Measurements from ENCODE around the gene POLD3.
"Not testable (repeated sequence)": the region's sequence is repeated elsewhere in the genome, so short reads cannot be mapped to it uniquely, and the experiment has no call there.

Gene POLD3

DNA sequence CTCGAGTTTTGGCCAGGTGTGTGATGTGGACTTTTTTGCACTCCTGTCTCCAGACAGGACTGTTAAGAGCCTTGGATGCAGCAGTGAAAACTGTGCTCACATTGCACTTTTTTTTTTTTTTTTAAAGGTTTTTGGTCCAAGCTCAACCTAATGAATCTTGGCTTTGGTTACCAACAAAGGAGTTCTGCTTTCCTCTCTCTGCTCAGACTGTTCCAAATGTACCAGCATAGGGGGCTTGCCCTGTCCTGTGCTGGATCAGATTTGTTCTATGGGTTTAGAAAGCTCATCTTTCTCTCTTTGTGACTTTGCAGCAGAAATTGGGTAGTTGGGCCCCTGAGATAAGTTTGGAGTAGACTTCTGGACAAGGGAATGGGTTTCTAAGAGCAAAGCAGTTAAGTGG is 45.3 kb downstream of the POLD3 start:
- DNase-seq (ENCODE audit: low read depth): no peak

DNA sequence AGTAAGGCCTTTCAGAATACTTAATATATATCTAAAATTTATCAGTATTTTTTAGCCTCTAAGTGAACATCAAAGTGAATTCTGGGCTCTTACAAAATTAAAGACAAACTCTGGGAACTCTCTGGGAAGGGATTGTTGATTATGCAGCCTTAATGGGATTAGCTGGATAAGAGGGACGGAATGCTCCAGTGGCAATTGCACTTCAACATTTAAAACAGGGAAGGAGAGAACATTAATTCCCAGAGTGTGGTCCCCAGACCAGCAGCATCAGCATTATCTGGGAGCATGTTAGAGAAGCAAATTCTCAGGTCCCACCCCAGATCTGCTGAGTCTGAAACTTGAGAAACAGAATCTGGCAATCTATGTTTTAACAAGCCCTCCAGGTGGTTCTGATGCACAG is 46.5 kb downstream of the POLD3 start:
- DNase-seq (ENCODE audit: low read depth): no peak

DNA sequence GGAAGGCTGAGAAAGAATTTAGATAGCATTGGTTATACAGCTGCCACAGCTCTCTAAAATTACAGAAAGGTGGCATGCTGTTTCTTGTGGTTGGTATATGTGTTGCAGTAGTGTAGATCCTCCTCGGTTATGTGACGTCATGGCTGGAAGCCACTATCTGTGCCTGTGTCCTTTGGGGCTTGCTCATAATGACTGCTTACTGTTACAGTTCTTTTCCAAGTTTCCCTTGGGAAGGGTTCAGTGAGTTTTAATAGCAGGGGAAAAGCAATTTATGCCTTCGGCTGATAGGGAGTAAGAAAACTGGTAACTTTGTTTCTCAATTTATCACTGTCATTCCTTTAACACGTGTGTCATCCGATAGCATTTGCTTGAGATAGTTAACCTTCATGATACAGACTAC is 47.2 kb downstream of the POLD3 start:
- DNase-seq (ENCODE audit: low read depth): no peak

GRCh38 chr11:74641289-74641688 is 48.9 kb downstream of the POLD3 start:
- DNase-seq (ENCODE audit: low read depth): no peak

DNA sequence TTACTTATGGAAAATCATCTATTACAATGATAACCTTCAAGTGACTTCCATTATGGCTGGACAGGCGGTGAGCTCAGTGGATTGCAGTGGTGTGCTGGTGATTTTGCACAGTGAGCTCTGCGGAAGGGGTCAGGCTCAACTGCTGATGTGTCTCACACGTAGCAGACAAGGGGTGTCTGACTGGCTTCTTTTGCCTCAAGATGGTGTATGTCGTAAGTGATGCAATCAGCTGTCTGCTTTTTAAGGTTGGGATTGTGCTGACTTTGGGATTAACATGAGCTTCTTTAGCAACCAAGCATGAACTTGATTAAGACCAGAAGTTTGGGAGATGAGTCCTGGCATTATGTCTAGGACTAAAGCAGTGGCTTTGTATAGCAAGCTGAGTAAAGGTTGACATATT is 49.5 kb downstream of the POLD3 start:
- peak; percentile 78 for DNase-seq (ENCODE audit: low read depth)

DNA sequence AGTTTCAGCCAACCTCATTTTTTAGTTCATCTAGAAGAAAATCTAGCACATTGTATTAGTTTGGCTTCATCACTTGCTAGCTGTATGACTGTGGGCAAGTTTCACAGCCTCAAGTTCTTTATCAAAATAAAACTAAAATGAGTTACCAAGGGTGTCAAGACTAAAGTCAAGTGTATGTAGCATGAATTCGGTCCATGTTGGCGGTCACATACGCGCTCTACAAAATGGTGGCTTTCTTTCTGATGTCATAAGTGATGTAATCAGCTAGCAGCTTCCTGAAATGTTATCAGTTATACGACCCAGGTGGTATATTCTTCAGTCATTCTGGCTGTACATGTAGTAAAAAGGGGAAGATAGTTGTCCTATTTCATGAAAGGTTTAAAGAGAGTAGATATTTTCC is 50.5 kb downstream of the POLD3 start:
- DNase-seq (ENCODE audit: low read depth): no peak

DNA sequence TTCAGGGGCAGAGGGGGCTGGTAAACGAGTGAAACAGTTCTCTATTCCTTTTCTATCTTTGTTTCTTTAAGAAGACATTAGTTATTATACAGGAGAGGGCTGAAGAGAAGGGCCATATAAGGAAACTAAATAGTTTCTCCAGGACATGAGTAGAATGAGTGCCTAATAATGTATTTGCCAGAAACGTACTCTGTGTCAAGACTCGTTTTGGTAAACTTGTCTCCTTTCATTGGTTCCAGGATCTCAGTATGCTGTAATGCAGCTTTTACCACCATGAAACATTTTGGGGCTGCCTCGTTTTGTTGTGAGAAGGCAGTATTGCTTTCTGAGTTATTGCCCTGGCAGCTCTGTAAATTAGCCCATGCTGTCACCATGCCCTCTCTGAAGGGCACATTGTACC is 51.7 kb downstream of the POLD3 start:
- no peak for DNase-seq (ENCODE audit: low read depth)

DNA sequence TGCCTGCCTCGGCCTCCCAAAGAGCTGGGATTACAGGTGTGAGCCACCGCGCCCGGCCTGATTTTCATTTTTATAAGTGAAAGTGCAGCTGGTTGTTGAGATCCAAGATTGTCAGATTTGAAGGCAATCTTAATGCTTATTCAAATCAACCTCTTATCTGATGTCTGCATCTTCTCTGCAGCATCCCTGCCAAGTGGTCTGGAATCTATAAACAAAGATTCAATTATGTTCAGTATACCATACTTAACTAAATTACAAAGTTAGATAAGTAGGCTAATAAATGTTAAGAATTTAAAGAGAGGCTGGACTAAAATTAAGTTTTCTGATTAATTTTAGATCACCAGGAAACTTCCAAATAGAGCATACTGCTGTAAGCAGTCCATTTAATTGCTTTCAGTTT is 53.8 kb downstream of the POLD3 start:
- no peak for DNase-seq (ENCODE audit: low read depth)

GRCh38 chr11:74646954-74647353 is 54.6 kb downstream of the POLD3 start:
- no peak for DNase-seq (ENCODE audit: low read depth)

DNA sequence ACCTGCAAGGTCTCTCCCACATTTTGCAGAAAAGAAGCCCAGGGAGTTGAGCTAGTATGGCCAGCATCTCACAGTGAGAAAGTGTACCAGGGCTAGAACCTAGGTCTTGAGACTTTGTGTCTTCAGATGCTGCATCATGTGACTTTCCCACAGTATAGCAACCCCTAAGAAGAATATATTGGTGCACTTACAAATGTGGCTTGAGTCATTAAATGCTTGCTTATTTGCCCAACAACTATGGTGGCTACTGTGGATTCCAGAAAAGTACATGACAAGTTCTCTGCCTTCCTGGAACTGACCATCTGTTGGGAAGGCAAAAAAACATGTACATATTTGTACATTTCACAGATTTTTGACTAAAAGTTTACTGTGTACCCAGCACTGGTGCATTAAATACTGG is 55.0 kb downstream of the POLD3 start:
- peak; percentile 27 for DNase-seq (ENCODE audit: low read depth)

- DNase-seq (ENCODE audit: low read depth): no peak
Observed at GRCh38 chr11:74647831-74648230, 55.4 kb downstream of the POLD3 start.

DNA sequence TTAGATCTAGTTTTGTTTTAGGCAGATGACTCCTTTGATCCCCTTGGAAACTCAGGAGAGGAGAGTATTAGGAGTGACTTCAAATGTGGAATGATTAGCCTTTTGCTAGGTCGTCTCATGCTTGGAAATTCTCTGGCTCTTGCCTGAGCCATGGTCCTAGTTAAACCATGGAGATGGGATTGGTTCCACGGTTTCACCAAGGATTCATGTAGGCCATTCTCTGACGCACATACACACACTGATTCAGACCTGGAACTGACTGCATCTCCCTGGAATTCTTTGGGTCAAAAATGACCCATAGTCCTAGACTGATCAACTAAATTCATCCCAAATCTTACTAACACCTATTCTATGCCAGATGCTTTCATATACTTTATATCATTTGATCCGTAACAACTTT is 56.5 kb downstream of the POLD3 start:
- no peak for DNase-seq (ENCODE audit: low read depth)

DNA sequence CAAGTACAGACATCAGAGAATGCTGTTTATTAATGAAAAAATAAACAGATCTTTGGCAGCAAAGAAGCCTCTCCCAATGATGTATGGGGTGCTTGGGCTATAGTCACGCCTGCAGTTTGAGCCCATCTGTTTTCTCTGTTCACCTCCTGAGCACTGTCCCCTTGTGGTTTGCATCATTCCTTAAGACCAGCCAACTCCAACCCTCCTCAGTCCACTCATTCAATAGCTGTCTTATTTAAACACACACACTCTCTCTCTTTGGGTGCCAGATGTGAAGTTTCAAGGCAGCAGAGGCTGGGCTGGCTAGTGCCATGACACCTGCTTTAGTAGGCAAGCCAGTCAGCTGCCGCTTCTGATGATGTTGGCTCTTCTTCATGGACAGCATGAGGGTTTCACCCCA is 58.1 kb downstream of the POLD3 start:
- peak; percentile 32 for DNase-seq (ENCODE audit: low read depth)

DNA sequence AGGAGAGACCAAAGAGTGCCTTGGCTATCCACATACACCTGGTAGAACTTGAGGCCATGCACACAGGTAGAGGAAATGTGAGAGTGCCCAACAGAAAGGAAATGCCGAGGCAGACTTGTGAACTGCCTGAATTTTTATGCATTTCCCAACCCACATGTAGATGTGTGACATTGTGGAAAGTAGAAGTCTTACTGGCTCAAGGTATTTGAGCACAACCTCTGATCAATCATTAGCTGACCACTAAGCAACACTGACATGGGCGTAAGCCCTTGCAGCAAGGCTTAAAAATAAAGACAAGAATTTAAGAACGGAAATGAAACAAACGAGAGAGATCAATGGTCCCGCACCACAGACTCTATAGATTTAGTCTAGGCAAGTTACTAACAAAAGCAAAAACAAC is 62.6 kb downstream of the POLD3 start:
- no peak for DNase-seq (ENCODE audit: low read depth)

GRCh38 chr11:74659124-74659523 is 66.7 kb downstream of the POLD3 start:
- not testable (repeated sequence) for DNase-seq (ENCODE audit: low read depth)

DNA sequence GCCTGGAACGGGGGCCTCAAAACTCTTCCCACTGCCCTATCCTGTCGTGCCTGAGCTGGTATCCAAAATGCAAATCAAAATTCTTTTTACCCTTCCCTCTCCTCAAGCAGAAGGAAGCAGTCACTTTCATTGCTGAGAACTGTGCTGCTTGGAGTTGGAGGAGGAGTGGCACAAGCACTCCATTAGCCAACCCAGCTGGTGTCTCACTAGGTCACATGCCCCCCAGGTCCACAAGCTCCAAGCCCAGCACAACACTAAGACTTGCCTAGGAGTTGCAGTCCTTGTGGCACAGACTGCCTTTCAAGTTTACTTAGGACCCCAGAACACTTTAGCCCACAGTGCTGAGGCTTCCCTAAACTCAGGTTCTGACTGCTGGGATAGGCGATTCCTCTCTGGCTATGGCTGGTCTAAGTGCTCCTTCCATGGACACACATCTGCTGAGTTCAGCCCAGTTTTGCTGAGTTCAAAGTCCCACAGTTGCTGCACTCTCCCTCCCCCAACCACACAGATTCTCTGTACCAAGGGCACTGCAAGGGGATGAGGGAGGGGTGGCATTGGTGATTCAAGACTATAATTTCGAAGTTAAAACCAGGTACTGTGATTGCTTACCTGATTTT is 70.2 kb downstream of the POLD3 start:
- no peak for DNase-seq (ENCODE audit: low read depth)

DNA sequence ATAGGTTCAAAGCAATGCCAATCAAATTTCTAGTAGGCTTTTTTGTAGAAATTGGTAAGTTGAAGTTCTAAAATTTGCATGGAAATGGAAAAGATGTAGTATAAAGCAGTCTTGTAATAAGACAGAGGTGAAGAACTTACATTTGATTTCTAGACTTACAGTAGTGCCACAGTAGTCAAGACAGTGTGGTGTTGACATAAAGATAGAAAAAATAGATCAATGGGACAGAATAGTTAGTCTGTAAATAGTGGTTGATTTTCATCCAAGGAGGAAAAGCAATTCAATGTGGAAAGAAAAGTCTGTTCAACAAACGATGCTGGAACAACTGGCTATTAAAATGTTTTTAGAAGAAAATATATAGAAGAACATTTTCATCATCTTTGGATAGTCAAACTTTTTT is 70.9 kb downstream of the POLD3 start:
- DNase-seq (ENCODE audit: low read depth): no peak

GRCh38 chr11:74669211-74670160 is 77.1 kb downstream of the POLD3 start:
- no peak for DNase-seq (ENCODE audit: low read depth)

DNA sequence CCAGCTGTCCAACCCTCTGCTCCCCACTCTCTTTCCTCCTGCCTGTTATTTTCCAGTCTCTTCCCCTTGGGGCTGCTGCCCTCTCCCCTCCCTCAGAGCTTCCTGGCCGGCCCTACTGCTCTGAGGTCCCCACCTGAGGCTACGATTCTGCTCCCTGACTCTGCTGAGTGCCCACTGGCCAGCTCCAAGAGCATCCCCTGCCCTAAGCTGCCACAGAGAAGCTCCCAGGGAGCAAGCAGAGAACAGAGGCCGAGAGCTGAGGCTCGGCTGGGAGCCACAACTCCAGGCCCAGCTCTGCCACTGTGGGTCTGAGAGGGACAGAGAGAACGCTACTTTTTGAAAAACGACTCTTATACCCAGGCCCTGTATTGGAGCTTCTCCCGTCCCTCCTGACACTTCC is 77.8 kb downstream of the POLD3 start:
- DNase-seq (ENCODE audit: low read depth): no peak

DNA sequence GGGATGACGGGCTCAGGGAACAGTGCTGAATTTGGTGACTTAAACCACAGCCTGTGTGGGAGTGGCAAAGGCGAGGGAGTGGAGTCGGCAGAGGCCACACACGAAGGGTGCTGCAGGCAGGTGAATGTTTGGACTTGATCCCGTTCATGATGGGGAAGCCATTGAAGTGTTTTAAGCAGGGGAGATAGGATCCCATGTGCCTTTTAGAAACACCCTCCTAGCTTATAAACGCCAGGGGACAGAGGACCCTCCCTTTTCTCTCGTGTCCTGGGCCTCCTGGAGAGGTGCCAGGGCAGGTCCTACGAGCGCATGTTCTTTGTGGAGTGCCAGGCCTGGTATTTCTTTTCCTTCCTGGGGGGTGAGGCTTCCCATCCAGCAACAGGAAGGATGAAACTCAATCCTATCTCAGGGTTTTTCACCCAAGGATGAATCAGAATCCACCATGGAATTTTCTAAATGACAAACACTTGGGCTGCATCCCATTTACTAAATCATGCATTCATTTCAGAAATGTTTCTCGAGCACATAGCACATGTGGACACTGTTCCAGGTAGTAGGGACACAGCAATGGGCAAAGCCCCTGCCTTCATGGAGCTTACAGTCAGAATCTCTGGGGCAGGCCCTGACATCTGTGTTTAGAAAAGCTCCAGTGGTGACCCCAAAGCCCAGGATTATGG is 79.3 kb downstream of the POLD3 start:
- DNase-seq (ENCODE audit: low read depth): peak; percentile 76

GRCh38 chr11:74672332-74672955 is 80.1 kb downstream of the POLD3 start:
- DNase-seq (ENCODE audit: low read depth): peak; percentile 33

GRCh38 chr11:74672956-74673692 is 80.7 kb downstream of the POLD3 start:
- DNase-seq (ENCODE audit: low read depth): peak; percentile 99

Measured in amniotic epithelial cell (primary cell).